SK-N-SH (cell line): Measurements from ENCODE around the gene GABARAPL2. TPM values are rescaled to one million over a fixed set of nuclear protein-coding genes. Genes with fewer than 3 reads are reported as not detected.

Experiments used
- CTCF ChIA-PET: fragments of 300-600, 350-600 bp; formaldehyde crosslinking; extraction: SDS; loops from one replicate; lab custom pipeline; 2021; lab: Yijun Ruan, JAX
- POLR2A ChIA-PET: fragments of 350-600 bp; sonication (Branson Sonifier 250); formaldehyde crosslinking; extraction: SDS; loops from one replicate; lab custom pipeline; 2020; ENCODE audit warnings: antibody characterized with exemption, inconsistent platforms; lab: Yijun Ruan, JAX
- DNase-seq: peaks from one replicate; pipeline ENCODE4 v3.0.0; 2012
- H2AFZ ChIP-seq: fragments of 200-600 bp; sonication (generic); 2 replicates; pipeline ENCODE4 v1.8.1; 2016; ENCODE audit warnings: antibody characterized with exemption, mild to moderate bottlenecking, low read depth
- H3F3A ChIP-seq: fragments of 200-600 bp; sonication (generic); replicated peaks from 2 replicates; pipeline ENCODE3; 2016; ENCODE audit warnings: antibody characterized with exemption, mild to moderate bottlenecking; ENCODE audit not compliant: insufficient read depth
- H3K27ac ChIP-seq, 2 experiments: fragments of 200-500 bp in 1 of 2; fragments of 200-600 bp in 1 of 2; sonication (Bioruptor generic) in 1 of 2; sonication (generic), shearing (Covaris generic) in 1 of 2; 2 replicates each; pipeline versions ENCODE4 v1.5.1 to v1.6.1; 2014 to 2016; ENCODE audit warnings: low read depth in 2 of 2, inconsistent platforms in 1 of 2, low read length in 1 of 2, mild to moderate bottlenecking in 1 of 2, mixed read lengths in 1 of 2
- H3K27me3 ChIP-seq: fragments of 200-600 bp; sonication (generic), shearing (Covaris generic); 2 replicates; pipeline ENCODE4 v1.6.1; 2016; ENCODE audit warnings: mixed run types; ENCODE audit not compliant: insufficient read depth
- H3K36me3 ChIP-seq, 2 experiments: fragments of 200-500 bp in 1 of 2; fragments of 200-600 bp in 1 of 2; sonication (Bioruptor generic) in 1 of 2; sonication (generic) in 1 of 2; replicated peaks in 1 of 2; 2 replicates each; pipeline versions ENCODE3 to v1.5.1; 2014 to 2016; ENCODE audit warnings: low read length in 1 of 2, mild to moderate bottlenecking in 1 of 2; ENCODE audit not compliant: insufficient read depth in 2 of 2, control insufficient read depth in 1 of 2
- H3K4me1 ChIP-seq, 2 experiments: fragments of 200-500 bp in 1 of 2; fragments of 200-600 bp in 1 of 2; sonication (Bioruptor generic) in 1 of 2; sonication (generic), shearing (Covaris generic) in 1 of 2; 2 replicates each; pipeline versions ENCODE4 v1.5.1 to v1.6.1; 2014 to 2016; ENCODE audit warnings: low read depth in 1 of 2, low read length in 1 of 2, mixed run types in 1 of 2; ENCODE audit not compliant: insufficient read depth in 2 of 2, control insufficient read depth in 1 of 2
- H3K4me2 ChIP-seq: fragments of 200-600 bp; sonication (generic), shearing (Covaris generic); 2 replicates; pipeline ENCODE4 v1.6.1; 2017; ENCODE audit warnings: mixed run types
- H3K4me3 ChIP-seq, 2 experiments: fragments of 200-500 bp in 1 of 2; fragments of 200-600 bp in 1 of 2; sonication (Bioruptor generic) in 1 of 2; sonication (generic), shearing (Covaris generic) in 1 of 2; 2 replicates each; pipeline versions ENCODE4 v1.5.1 to v1.8.1; 2014 to 2016; ENCODE audit warnings: low read depth in 2 of 2, inconsistent platforms in 1 of 2, low read length in 1 of 2, mild to moderate bottlenecking in 1 of 2, mixed read lengths in 1 of 2, moderate library complexity in 1 of 2
- H3K79me2 ChIP-seq: fragments of 200-600 bp; sonication (generic); 2 replicates; pipeline ENCODE4 v1.8.1; 2017; ENCODE audit warnings: mild to moderate bottlenecking; ENCODE audit not compliant: insufficient read depth
- H3K9ac ChIP-seq: fragments of 200-600 bp; sonication (generic); 2 replicates; pipeline ENCODE4 v1.6.1; 2017; ENCODE audit warnings: mixed run types
- H3K9me2 ChIP-seq: fragments of 200-600 bp; sonication (generic); 2 replicates; pipeline ENCODE4 v1.6.1; 2017; ENCODE audit warnings: mixed run types
- H3K9me3 ChIP-seq: fragments of 200-600 bp; sonication (generic); 2 replicates; pipeline ENCODE4 v1.6.1; 2017; ENCODE audit warnings: mixed run types, mild to moderate bottlenecking, moderate library complexity
- H4K20me1 ChIP-seq: fragments of 200-600 bp; sonication (generic); 2 replicates; pipeline ENCODE4 v1.6.1; 2017; ENCODE audit warnings: mild to moderate bottlenecking, mixed run types; ENCODE audit not compliant: insufficient read depth
- CHD2 ChIP-seq: fragments of 150-350 bp; IDR thresholded peaks from 2 replicates; pipeline ENCODE4 v1.6.1; 2018; ENCODE audit warnings: low read length; ENCODE audit not compliant: partially characterized antibody
- CTCF ChIP-seq: fragments of 200-600 bp; sonication (generic); IDR thresholded peaks from 2 replicates; pipeline ENCODE4 v1.6.1; 2017; ENCODE audit warnings: antibody characterized with exemption, mild to moderate bottlenecking, moderate library complexity
- ELF1 ChIP-seq: IDR thresholded peaks from 2 replicates; pipeline ENCODE4 v1.4.0; 2012
- EP300 ChIP-seq, 2 experiments: IDR thresholded peaks; 2 replicates each; pipeline versions ENCODE4 v1.4.0 to v1.6.1; 2012; ENCODE audit warnings: borderline replicate concordance in 1 of 2, low read depth in 1 of 2, low read length in 1 of 2
- EZH2phosphoT487 ChIP-seq: fragments of 200-600 bp; sonication (generic); IDR thresholded peaks from 2 replicates; pipeline ENCODE4 v1.6.1; 2017; ENCODE audit warnings: low read depth, mixed run types, mild to moderate bottlenecking, antibody characterized with exemption, moderate library complexity, borderline replicate concordance
- FOXM1 ChIP-seq: IDR thresholded peaks from 2 replicates; pipeline ENCODE4 v1.4.0; 2012; ENCODE audit warnings: low read depth, mild to moderate bottlenecking
- GABPA ChIP-seq: IDR thresholded peaks from 2 replicates; pipeline ENCODE4 v1.4.0; 2012; ENCODE audit warnings: low read depth, mild to moderate bottlenecking
- JUND ChIP-seq: IDR thresholded peaks from 2 replicates; pipeline ENCODE4 v1.4.0; 2012
- MAX ChIP-seq: IDR thresholded peaks from 2 replicates; pipeline ENCODE4 v1.4.0; 2012; ENCODE audit warnings: low read depth
- MXI1 ChIP-seq: IDR thresholded peaks from 2 replicates; pipeline ENCODE4 v1.6.1; 2012; ENCODE audit warnings: mild to moderate bottlenecking, low read depth, low read length, improper control_type of control experiment
- NRF1 ChIP-seq: IDR thresholded peaks from 2 replicates; pipeline ENCODE4 v1.6.1; 2012; ENCODE audit warnings: low read depth, mild to moderate bottlenecking, low read length
- PBX3 ChIP-seq: IDR thresholded peaks from 2 replicates; pipeline ENCODE4; 2012
- RAD21 ChIP-seq: IDR thresholded peaks from 2 replicates; pipeline ENCODE4 v1.6.1; 2012; ENCODE audit warnings: mild to moderate bottlenecking, low read length
- REST ChIP-seq: IDR thresholded peaks from 2 replicates; pipeline ENCODE4 v1.6.1; 2012; ENCODE audit warnings: mild to moderate bottlenecking, low read depth, low read length, moderate library complexity
- SMC3 ChIP-seq: IDR thresholded peaks from 2 replicates; pipeline ENCODE4 v1.6.1; 2012; ENCODE audit warnings: low read depth, low read length, improper control_type of control experiment
- TEAD4 ChIP-seq: IDR thresholded peaks from 2 replicates; pipeline ENCODE4 v1.4.0; 2012; ENCODE audit warnings: mild to moderate bottlenecking, borderline replicate concordance; ENCODE audit not compliant: insufficient read depth
- USF1 ChIP-seq: IDR thresholded peaks from 2 replicates; pipeline ENCODE4 v1.4.0; 2012; ENCODE audit warnings: low read depth, borderline replicate concordance
- YY1 ChIP-seq: IDR thresholded peaks from 2 replicates; pipeline ENCODE4 v1.4.0; 2012; ENCODE audit warnings: low read depth, mild to moderate bottlenecking
- ZBTB33 ChIP-seq: IDR thresholded peaks from 2 replicates; pipeline ENCODE4 v1.4.0; 2012; ENCODE audit warnings: low read depth, borderline replicate concordance
- WGBS: methylation state at CpG from one replicate; pipeline ENCODE4 v1.1.6; 2017; ENCODE audit warnings: low lambda C conversion rate; 5-methylcytosine and 5-hydroxymethylcytosine counted together
- polyA plus RNA-seq, 3 experiments: library from polyadenylated mRNA; depleted of rRNA; stranded (reverse); fragments of >200 nt; gene quantifications; 2 replicates each; pipeline ENCODE4 v1.2.3, GENCODE V29; 2012

Gene GABARAPL2
- polyA plus RNA-seq, 1 of the 3 experiments (the other 2 are of a cell fraction) = 135 TPM

- no peak for DNase-seq
- 76% methylated on average over 4 of the region's 4 CpGs for WGBS
- H2AFZ ChIP-seq = no peak overlapping the region
- no peaks in the 10 kb centered on the region for H3K27me3 ChIP-seq
- H3K9ac ChIP-seq = no peak overlapping the region
- no peaks in the 10 kb centered on the region for H3K4me1 ChIP-seq
- ChIA-PET POLR2A (no interaction called here), CTCF (interaction anchor here (1.1 to 2.3 kb wide), 2 partner anchors 9 to 19 kb away, joined by 3 to 6 read pairs; no protein-coding TSS in a partner anchor)
- TF ChIP-seq PBX3 (no peak), NRF1 (no peak), FOXM1 (no peak), GABPA (no peak), CHD2 (no peak)
- H3K79me2 ChIP-seq = no peaks in the 10 kb centered on the region
- H3K36me3 ChIP-seq = peaks cover 56 to 74% of the 10 kb centered on the region in 2 experiments
- H4K20me1 ChIP-seq = no peaks in the 10 kb centered on the region
- H3K4me3 ChIP-seq = no peak overlapping the region
- H3K27ac ChIP-seq = no peak overlapping the region
- H3F3A ChIP-seq = peaks cover 2% of the 10 kb centered on the region
- no peak overlapping the region for H3K4me2 ChIP-seq
- H3K9me2 ChIP-seq = no peaks in the 10 kb centered on the region
- H3K9me3 ChIP-seq = no peaks in the 10 kb centered on the region
These were observed 37.1 kb downstream of the GABARAPL2 start for GRCh38 chr16:75603241-75603640.

GRCh38 chr16:75606507-75606906, 40.3 kb downstream of the GABARAPL2 start:
- DNase-seq = no peak
- ChIA-PET POLR2A (interaction anchor here (0.5 kb wide), 1 partner anchor 14 kb away, joined by 3 read pairs; no protein-coding TSS in a partner anchor), CTCF (interaction anchor here (1.1 to 1.5 kb wide), 3 partner anchors 15 to 141 kb away, joined by 3 to 4 read pairs (median 4); no protein-coding TSS in a partner anchor)
- Histone ChIP-seq H3K9me3 (no peaks in the 10 kb centered on the region), H3K4me2 (no peak overlapping the region), H3K4me3 (no peak overlapping the region), H3K79me2 (no peaks in the 10 kb centered on the region; the same call in 1 of the 2 replicates), H3K9ac (no peak overlapping the region), H3K36me3 (peaks cover 52 to 74% of the 10 kb centered on the region in 2 experiments), H3K9me2 (no peaks in the 10 kb centered on the region), H3K27ac (no peak overlapping the region), H3K27me3 (no peaks in the 10 kb centered on the region), H3K4me1 (no peaks in the 10 kb centered on the region), H3F3A (peaks cover 4% of the 10 kb centered on the region), H4K20me1 (no peaks in the 10 kb centered on the region), H2AFZ (no peak overlapping the region)
- WGBS = 88% methylated on average over 1 of the region's 1 CpG
- TF ChIP-seq RAD21 = no peak
- no peak for TF ChIP-seq TEAD4
- no peak for TF ChIP-seq MXI1
- no peak for TF ChIP-seq USF1
- TF ChIP-seq EP300 (IDR thresholded peaks at IDR 0.05; ENCODE audit: borderline replicate concordance in 1 of 2, low read depth in 1 of 2, low read length in 1 of 2) = no peak
- no peak for TF ChIP-seq REST
- no peak for TF ChIP-seq CTCF
- TF ChIP-seq GABPA = no peak
- no peak for TF ChIP-seq EZH2phosphoT487
- no peak for TF ChIP-seq SMC3
- TF ChIP-seq JUND = no peak
- no peak for TF ChIP-seq ELF1
- no peak for TF ChIP-seq YY1
- no peak for TF ChIP-seq ZBTB33
- TF ChIP-seq MAX = no peak
